Erythroblast (primary cell): ENCODE data around the gene ATAT1.

ENCODE experiments used
- DNase-seq, 2 experiments: peaks; one replicate each; lab custom pipeline; 2025; lab: John Stamatoyannopoulos, UW
- GATA1 ChIP-seq: IDR thresholded peaks from 2 replicates; pipeline ENCODE4 v1.6.1; 2011; ENCODE audit warnings: low read depth, mild to moderate bottlenecking, control low read depth, low read length, moderate library complexity
- POLR2A ChIP-seq: IDR thresholded peaks from 2 replicates; pipeline ENCODE4 v1.6.1; 2011; ENCODE audit warnings: mild to moderate bottlenecking, low read length

ATAT1 gene

GRCh38 chr6:30626484-30627366 lies at the start of gene ATAT1:
Gene ATAT1, plus strand, starts transcription at chr6:30626874.
- peak; percentile 85 to 89 for DNase-seq
- TF ChIP-seq POLR2A (peak; percentile 76), GATA1 (no peak)

- DNase-seq, result no peak
- TF ChIP-seq GATA1 (no peak), POLR2A (no peak)
These were observed 48.6 kb upstream of the ATAT1 start for GRCh38 chr6:30578051-30578450.

GRCh38 chr6:30583921-30584320 lies 42.8 kb upstream of the ATAT1 start:
- DNase-seq, result no peak
- no peak for TF ChIP-seq POLR2A
- TF ChIP-seq GATA1, result no peak

- TF ChIP-seq GATA1 (no peak), POLR2A (no peak)
- no peak for DNase-seq
These were observed 36.8 kb upstream of the ATAT1 start for GRCh38 chr6:30589754-30590358.

- no peak for DNase-seq
- TF ChIP-seq GATA1 (no peak), POLR2A (no peak)
These were observed 36.2 kb upstream of the ATAT1 start for GRCh38 chr6:30590509-30590908.

- DNase-seq, result peak; percentile 31 to 53
- TF ChIP-seq POLR2A (no peak), GATA1 (no peak)
These were observed 35.7 kb upstream of the ATAT1 start for GRCh38 chr6:30591008-30591407.

- TF ChIP-seq POLR2A (no peak), GATA1 (no peak)
- DNase-seq, result no peak
These were observed 34.4 kb upstream of the ATAT1 start for GRCh38 chr6:30592287-30592686.

GRCh38 chr6:30597315-30598144 lies 29.1 kb upstream of the ATAT1 start:
- peak; percentile 72 to 86 for DNase-seq
- TF ChIP-seq POLR2A, result peak; percentile 51

- TF ChIP-seq POLR2A (peak; percentile 54), GATA1 (no peak)
These were observed 27.6 kb upstream of the ATAT1 start for GRCh38 chr6:30598912-30599624.

GRCh38 chr6:30599625-30600324 lies 26.9 kb upstream of the ATAT1 start:
- no peak for DNase-seq
- TF ChIP-seq POLR2A, result no peak
- TF ChIP-seq GATA1, result no peak

More at GRCh38 chr6:30598912-30599624, 27.6 kb upstream of the ATAT1 start:
- DNase-seq, result no peak

- no peak for DNase-seq
- no peak for TF ChIP-seq GATA1
These were observed 26.2 kb upstream of the ATAT1 start for GRCh38 chr6:30600451-30600961.

- DNase-seq, result no peak
- TF ChIP-seq POLR2A, result no peak
- TF ChIP-seq GATA1, result no peak
These were observed 25.2 kb upstream of the ATAT1 start for GRCh38 chr6:30601436-30601814.
